ENCODE measurements around the gene LGR4.
"Not testable (repeated sequence)": the region's sequence is repeated elsewhere in the genome, so short reads cannot be mapped to it uniquely, and the experiment has no call there.

The LGR4 gene

GRCh38 chr11:27327064-27327463, 145.5 kb downstream of the LGR4 start:
- H3K36me3 ChIP-seq (ENCODE audit: control insufficient read depth in 2 of 2, insufficient read depth in 1 of 2, low read length in 2 of 2); H3K4me3 ChIP-seq (ENCODE audit: low read depth, low read length); CTCF ChIA-PET; H3K27ac ChIP-seq (ENCODE audit: extremely low read depth, low read depth, low read length); H3K9me3 ChIP-seq (ENCODE audit: control insufficient read depth, insufficient read depth, low read depth, low read length); POLR2A ChIA-PET; H3K4me1 ChIP-seq (ENCODE audit: control insufficient read depth, insufficient read depth, low read length): not testable (repeated sequence)
- peak; percentile 86 for TF ChIP-seq ZNF146 (tag by site-specific recombination; IDR thresholded peaks at IDR 0.05)
- TF ChIP-seq, protein P1, sequence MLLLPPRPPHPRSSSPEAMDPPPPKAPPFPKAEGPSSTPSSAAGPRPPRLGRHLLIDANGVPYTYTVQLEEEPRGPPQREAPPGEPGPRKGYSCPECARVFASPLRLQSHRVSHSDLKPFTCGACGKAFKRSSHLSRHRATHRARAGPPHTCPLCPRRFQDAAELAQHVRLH (tag by site-specific recombination; IDR thresholded peaks at IDR 0.05) = 0 out of 2 replicates have a peak, but pooled peaks have one; percentile 17

DNA sequence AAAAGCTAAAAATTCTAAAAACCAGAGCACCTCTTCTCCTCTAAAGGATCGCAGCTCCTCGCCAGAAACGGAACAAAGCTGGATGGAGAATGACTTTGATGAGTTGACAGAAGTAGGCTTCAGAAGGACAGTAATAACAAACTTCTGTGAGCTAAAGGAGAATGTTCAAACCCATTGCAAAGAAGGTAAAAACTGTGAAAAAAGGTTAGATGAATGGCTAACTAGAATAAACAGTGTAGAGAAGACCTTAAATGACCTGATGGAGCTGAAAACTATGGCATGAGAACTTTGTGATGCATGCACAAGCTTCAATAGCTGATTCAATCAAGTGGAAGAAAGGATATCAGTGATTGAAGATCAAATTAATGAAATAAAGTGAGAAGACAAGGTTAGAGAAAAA, 150.4 kb downstream of the LGR4 start:
- H3K36me3 ChIP-seq (ENCODE audit: control insufficient read depth in 2 of 2, insufficient read depth in 1 of 2, low read length in 2 of 2); POLR2A ChIA-PET; H3K27ac ChIP-seq (ENCODE audit: extremely low read depth, low read depth, low read length); H3K4me1 ChIP-seq (ENCODE audit: control insufficient read depth, insufficient read depth, low read length); H3K9me3 ChIP-seq (ENCODE audit: control insufficient read depth, insufficient read depth, low read depth, low read length); CTCF ChIA-PET; H3K4me3 ChIP-seq (ENCODE audit: low read depth, low read length): not testable (repeated sequence)

GRCh38 chr11:27321340-27321739, 151.2 kb downstream of the LGR4 start:
- CTCF ChIA-PET; H3K27ac ChIP-seq (ENCODE audit: extremely low read depth, low read depth, low read length); H3K36me3 ChIP-seq (ENCODE audit: control insufficient read depth in 2 of 2, insufficient read depth in 1 of 2, low read length in 2 of 2); POLR2A ChIA-PET; H3K9me3 ChIP-seq (ENCODE audit: control insufficient read depth, insufficient read depth, low read depth, low read length); H3K4me1 ChIP-seq (ENCODE audit: control insufficient read depth, insufficient read depth, low read length); H3K4me3 ChIP-seq (ENCODE audit: low read depth, low read length): not testable (repeated sequence)

DNA sequence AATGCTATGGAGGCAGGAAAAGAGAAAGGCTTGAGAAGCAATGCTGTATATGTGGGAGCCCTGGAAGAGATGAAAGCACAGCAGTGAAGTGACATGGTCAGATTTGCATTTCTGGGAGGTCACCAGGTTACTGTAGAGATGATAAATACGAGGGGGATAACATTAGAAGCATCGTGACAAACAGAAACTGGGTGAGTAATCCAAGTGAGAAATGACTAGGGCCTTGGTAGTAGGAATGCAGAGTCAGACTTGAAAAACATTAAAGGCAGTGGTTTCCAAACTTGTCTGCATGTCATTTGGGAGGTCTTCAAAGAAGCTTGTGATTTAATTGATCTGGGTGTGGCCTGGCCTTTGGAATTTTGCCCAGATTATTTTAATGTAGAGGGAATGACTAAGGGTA, 153.5 kb downstream of the LGR4 start:
- no peaks in the 10 kb centered on the region for H3K9me3 ChIP-seq (ENCODE audit: control insufficient read depth, insufficient read depth, low read depth, low read length)
- H3K27ac ChIP-seq (ENCODE audit: extremely low read depth, low read depth, low read length) = no peak overlapping the region
- ChIA-PET POLR2A (no interaction called here), CTCF (interaction anchor here (0.9 kb wide), 1 partner anchor 108 kb away, joined by 5 read pairs; no protein-coding TSS in a partner anchor)
- H3K36me3 ChIP-seq (ENCODE audit: control insufficient read depth in 2 of 2, insufficient read depth in 1 of 2, low read length in 2 of 2) = no peaks in the 10 kb centered on the region
- no peak overlapping the region for H3K4me3 ChIP-seq (ENCODE audit: low read depth, low read length)
- no peaks in the 10 kb centered on the region for H3K4me1 ChIP-seq (ENCODE audit: control insufficient read depth, insufficient read depth, low read length)
- TF ChIP-seq ZSCAN16 (tag by site-specific recombination; IDR thresholded peaks at IDR 0.05) = no peak
- TF ChIP-seq ZNF324 (tag by site-specific recombination; IDR thresholded peaks at IDR 0.05) = no peak
- TF ChIP-seq ZNF510 (tag by site-specific recombination; IDR thresholded peaks at IDR 0.05; ENCODE audit: insufficient replicate concordance) = no peak
- no peak for TF ChIP-seq ZNF10 (tag by site-specific recombination; IDR thresholded peaks at IDR 0.05)
- TF ChIP-seq, protein P2, sequence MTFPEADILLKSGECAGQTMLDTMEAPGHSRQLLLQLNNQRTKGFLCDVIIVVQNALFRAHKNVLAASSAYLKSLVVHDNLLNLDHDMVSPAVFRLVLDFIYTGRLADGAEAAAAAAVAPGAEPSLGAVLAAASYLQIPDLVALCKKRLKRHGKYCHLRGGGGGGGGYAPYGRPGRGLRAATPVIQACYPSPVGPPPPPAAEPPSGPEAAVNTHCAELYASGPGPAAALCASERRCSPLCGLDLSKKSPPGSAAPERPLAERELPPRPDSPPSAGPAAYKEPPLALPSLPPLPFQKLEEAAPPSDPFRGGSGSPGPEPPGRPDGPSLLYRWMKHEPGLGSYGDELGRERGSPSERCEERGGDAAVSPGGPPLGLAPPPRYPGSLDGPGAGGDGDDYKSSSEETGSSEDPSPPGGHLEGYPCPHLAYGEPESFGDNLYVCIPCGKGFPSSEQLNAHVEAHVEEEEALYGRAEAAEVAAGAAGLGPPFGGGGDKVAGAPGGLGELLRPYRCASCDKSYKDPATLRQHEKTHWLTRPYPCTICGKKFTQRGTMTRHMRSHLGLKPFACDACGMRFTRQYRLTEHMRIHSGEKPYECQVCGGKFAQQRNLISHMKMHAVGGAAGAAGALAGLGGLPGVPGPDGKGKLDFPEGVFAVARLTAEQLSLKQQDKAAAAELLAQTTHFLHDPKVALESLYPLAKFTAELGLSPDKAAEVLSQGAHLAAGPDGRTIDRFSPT (tag by site-specific recombination; IDR thresholded peaks at IDR 0.05) = no peak
- no peak for TF ChIP-seq ZNF2 (tag by site-specific recombination; IDR thresholded peaks at IDR 0.05)
- no peak for TF ChIP-seq ZNF610 (tag by site-specific recombination; IDR thresholded peaks at IDR 0.05; ENCODE audit: borderline replicate concordance)
- no peak for TF ChIP-seq SCRT1 (tag by site-specific recombination; IDR thresholded peaks at IDR 0.05; ENCODE audit: borderline replicate concordance)

DNA sequence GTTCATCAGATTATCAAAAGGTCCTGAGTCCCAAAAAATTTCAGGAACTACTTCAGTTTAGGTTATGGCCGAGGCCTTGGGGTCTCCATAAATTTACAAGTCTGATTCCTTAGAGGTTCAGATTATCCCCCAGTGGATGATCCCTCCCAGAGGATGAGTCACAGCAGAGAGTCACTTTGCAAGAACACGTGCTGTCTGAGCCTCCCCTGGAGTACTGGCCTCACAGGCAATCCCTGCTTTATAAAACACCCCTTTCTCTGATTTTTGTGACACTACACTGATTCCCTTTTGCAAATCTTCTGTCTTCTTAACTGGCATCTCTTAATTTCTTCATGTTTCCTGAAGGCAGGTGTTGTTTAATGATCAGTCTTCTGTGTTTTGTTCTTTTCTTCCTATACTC, 154.8 kb downstream of the LGR4 start:
- ChIA-PET POLR2A (no interaction called here), CTCF (interaction anchor here (0.7 to 0.8 kb wide), 2 partner anchors 21 to 181 kb away, joined by 3 read pairs; no protein-coding TSS in a partner anchor)
- Histone ChIP-seq H3K4me1 (ENCODE audit: control insufficient read depth, insufficient read depth, low read length) (no peaks in the 10 kb centered on the region), H3K36me3 (ENCODE audit: control insufficient read depth in 2 of 2, insufficient read depth in 1 of 2, low read length in 2 of 2) (no peaks in the 10 kb centered on the region), H3K9me3 (ENCODE audit: control insufficient read depth, insufficient read depth, low read depth, low read length) (no peaks in the 10 kb centered on the region), H3K27ac (ENCODE audit: extremely low read depth, low read depth, low read length) (no peak overlapping the region), H3K4me3 (ENCODE audit: low read depth, low read length) (no peak overlapping the region)
- TF ChIP-seq, protein P3, sequence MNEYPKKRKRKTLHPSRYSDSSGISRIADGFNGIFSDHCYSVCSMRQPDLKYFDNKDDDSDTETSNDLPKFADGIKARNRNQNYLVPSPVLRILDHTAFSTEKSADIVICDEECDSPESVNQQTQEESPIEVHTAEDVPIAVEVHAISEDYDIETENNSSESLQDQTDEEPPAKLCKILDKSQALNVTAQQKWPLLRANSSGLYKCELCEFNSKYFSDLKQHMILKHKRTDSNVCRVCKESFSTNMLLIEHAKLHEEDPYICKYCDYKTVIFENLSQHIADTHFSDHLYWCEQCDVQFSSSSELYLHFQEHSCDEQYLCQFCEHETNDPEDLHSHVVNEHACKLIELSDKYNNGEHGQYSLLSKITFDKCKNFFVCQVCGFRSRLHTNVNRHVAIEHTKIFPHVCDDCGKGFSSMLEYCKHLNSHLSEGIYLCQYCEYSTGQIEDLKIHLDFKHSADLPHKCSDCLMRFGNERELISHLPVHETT (tag by site-specific recombination; IDR thresholded peaks at IDR 0.05) = no peak
- TF ChIP-seq ZNF792 (tag by site-specific recombination; IDR thresholded peaks at IDR 0.05) (no peak), ZNF280C (tag by site-specific recombination; IDR thresholded peaks at IDR 0.05) (no peak), SCRT2 (tag by site-specific recombination; IDR thresholded peaks at IDR 0.05) (no peak), ZEB2 (tag by site-specific recombination; IDR thresholded peaks at IDR 0.05) (no peak), ZNF37A (tag by site-specific recombination; IDR thresholded peaks at IDR 0.05) (no peak), ZXDB (tag by site-specific recombination; IDR thresholded peaks at IDR 0.05) (no peak)
- TF ChIP-seq, protein P1 (tag by site-specific recombination; IDR thresholded peaks at IDR 0.05) = no peak
